Stimulated activated CD8-positive, alpha-beta memory T cell treated with anti-CD3 and anti-CD28 coated beads, Interleukin-7, amount 100 ng/mL, for 24 hours (primary cell): ENCODE results near the gene PCDHGA7.
"Not testable (repeated sequence)": the region's sequence is repeated elsewhere in the genome, so short reads cannot be mapped to it uniquely, and the experiment has no call there.

ENCODE experiments used
- DNase-seq: peaks from one replicate; pipeline ENCODE4 v3.0.0-alpha.2; 2020; ENCODE audit warnings: low read depth

Gene PCDHGA7

GRCh38 chr5:141382469-141383294, at the start of gene PCDHGA7:
TSS of gene PCDHGA7 (plus strand) at chr5:141382742. CDS start at chr5:141382900, 158 bp downstream.
- no peak for DNase-seq

- DNase-seq, result no peak
Observed at GRCh38 chr5:141338538-141339306, 43.8 kb upstream of the PCDHGA7 start, which contains the start of gene PCDHGA2. TSS of gene PCDHGA2 (plus strand) at chr5:141338760.

GRCh38 chr5:141340781-141341354, 41.7 kb upstream of the PCDHGA7 start:
- not testable (repeated sequence) for DNase-seq

- DNase-seq, result no peak
Observed at GRCh38 chr5:141342773-141343172, 39.8 kb upstream of the PCDHGA7 start.

- no peak for DNase-seq
Observed at GRCh38 chr5:141343242-141343952, 39.1 kb upstream of the PCDHGA7 start, which contains the start of gene PCDHGA3. TSS of gene PCDHGA3 (plus strand) at chr5:141343829. CDS start at chr5:141344034, 205 bp downstream.

- no peak for DNase-seq
Observed at GRCh38 chr5:141343953-141344463, 38.5 kb upstream of the PCDHGA7 start.

- no peak for DNase-seq
Observed at GRCh38 chr5:141345327-141345726, 37.2 kb upstream of the PCDHGA7 start.

- not testable (repeated sequence) for DNase-seq
Observed at GRCh38 chr5:141346017-141346416, 36.5 kb upstream of the PCDHGA7 start.

- no peak for DNase-seq
Observed at GRCh38 chr5:141349917-141350619, 32.5 kb upstream of the PCDHGA7 start, which contains the start of gene PCDHGB1. TSS of gene PCDHGB1 (plus strand) at chr5:141350099. CDS start at chr5:141350261, 162 bp downstream.

- DNase-seq, result no peak
Observed at GRCh38 chr5:141351591-141351990, 31.0 kb upstream of the PCDHGA7 start.

GRCh38 chr5:141354900-141355469, 27.6 kb upstream of the PCDHGA7 start, which contains the start of gene PCDHGA4:
TSS of gene PCDHGA4 (plus strand) at chr5:141355021. CDS start at chr5:141355108, 87 bp downstream.
- no peak for DNase-seq

GRCh38 chr5:141355641-141356040, 26.9 kb upstream of the PCDHGA7 start:
- no peak for DNase-seq

GRCh38 chr5:141356133-141356532, 26.4 kb upstream of the PCDHGA7 start:
- no peak for DNase-seq

GRCh38 chr5:141356950-141357349, 25.6 kb upstream of the PCDHGA7 start:
- no peak for DNase-seq

- no peak for DNase-seq
Observed at GRCh38 chr5:141359790-141360426, 22.6 kb upstream of the PCDHGA7 start, which contains the start of gene PCDHGB2. TSS of gene PCDHGB2 (plus strand) at chr5:141359994. CDS start at chr5:141360136, 142 bp downstream.

GRCh38 chr5:141360685-141361084, 21.9 kb upstream of the PCDHGA7 start:
- no peak for DNase-seq

GRCh38 chr5:141362719-141363118, 19.8 kb upstream of the PCDHGA7 start:
- DNase-seq, result no peak

- no peak for DNase-seq
Observed at GRCh38 chr5:141363952-141364660, 18.4 kb upstream of the PCDHGA7 start, which contains the start of gene PCDHGA5. TSS of gene PCDHGA5 (plus strand) at chr5:141364162. CDS start at chr5:141364331, 169 bp downstream.
